DND-41 (cell line): Measurements from ENCODE around the gene CNDP2.

Source experiments
- ATAC-seq: fragments of 200-7000 bp; cut with Tn5 transposase; 3 replicates; pipeline ENCODE4 v1.9.1; 2021; ENCODE audit warnings: low read depth; ENCODE audit not compliant: insufficient read depth
- DNase-seq: peaks from one replicate; pipeline ENCODE4 v3.0.0-alpha.2; 2020
- H2AFZ ChIP-seq: 2 replicates; pipeline ENCODE4 v1.6.0; 2012; ENCODE audit warnings: low read depth, low read length
- H3K27ac ChIP-seq: 2 replicates; pipeline ENCODE4 v1.5.1; 2012; ENCODE audit warnings: low read length, inconsistent platforms
- H3K27me3 ChIP-seq: fragments of 200-600 bp; sonication (generic); 2 replicates; pipeline ENCODE4 v1.6.0; 2012; ENCODE audit warnings: low read length, mild to moderate bottlenecking, inconsistent platforms; ENCODE audit not compliant: insufficient read depth, poor library complexity
- H3K36me3 ChIP-seq: 2 replicates; pipeline ENCODE4 v1.5.1; 2012; ENCODE audit warnings: low read length, inconsistent platforms; ENCODE audit not compliant: insufficient read depth
- H3K4me1 ChIP-seq: 2 replicates; pipeline ENCODE4 v1.5.1; 2012; ENCODE audit warnings: mild to moderate bottlenecking, low read length; ENCODE audit not compliant: insufficient read depth
- H3K4me2 ChIP-seq: 2 replicates; pipeline ENCODE4 v1.6.0; 2012; ENCODE audit warnings: mild to moderate bottlenecking, moderate library complexity, low read length, inconsistent platforms; ENCODE audit not compliant: insufficient read depth
- H3K4me3 ChIP-seq, 2 experiments: fragments of 200-600 bp in 1 of 2; shearing (Covaris generic) in 1 of 2; 2 replicates each; pipeline ENCODE4 v1.5.1; 2012 to 2016; ENCODE audit warnings: inconsistent platforms in 2 of 2, low read length in 2 of 2, mild to moderate bottlenecking in 2 of 2, low read depth in 1 of 2, moderate library complexity in 1 of 2
- H3K79me2 ChIP-seq: 2 replicates; pipeline ENCODE4 v1.6.0; 2012; ENCODE audit warnings: low read length, inconsistent platforms; ENCODE audit not compliant: insufficient read depth
- H3K9ac ChIP-seq: 2 replicates; pipeline ENCODE4 v1.6.0; 2012; ENCODE audit warnings: low read depth, mild to moderate bottlenecking, inconsistent platforms, low read length, moderate library complexity
- H3K9me3 ChIP-seq: 2 replicates; pipeline ENCODE4 v1.5.1; 2012; ENCODE audit warnings: low read length, moderate library complexity, mild to moderate bottlenecking, inconsistent platforms; ENCODE audit not compliant: insufficient read depth, severe bottlenecking
- H4K20me1 ChIP-seq: 2 replicates; pipeline ENCODE4 v1.6.0; 2012; ENCODE audit warnings: low read length; ENCODE audit not compliant: insufficient read depth
- CTCF ChIP-seq: IDR thresholded peaks from 2 replicates; pipeline ENCODE4 v1.5.1; 2012; ENCODE audit warnings: borderline replicate concordance, low read length, moderate library complexity, mild to moderate bottlenecking; ENCODE audit not compliant: poor library complexity, severe bottlenecking; ENCODE audit errors: extremely low read depth
- EZH2 ChIP-seq: IDR thresholded peaks from 3 replicates; pipeline ENCODE4 v1.6.1; 2012; ENCODE audit warnings: borderline replicate concordance, low read depth, mild to moderate bottlenecking, moderate library complexity, low read length, inconsistent platforms; ENCODE audit not compliant: severe bottlenecking

The CNDP2 gene

GRCh38 chr18:74456349-74457042 lies 39.7 kb upstream of the CNDP2 start:
- Histone ChIP-seq H3K27ac (no peak overlapping the region), H3K27me3 (peaks cover 5% of the 10 kb centered on the region), H2AFZ (no peak overlapping the region), H4K20me1 (no peaks in the 10 kb centered on the region), H3K9ac (no peak overlapping the region), H3K9me3 (no peaks in the 10 kb centered on the region), H3K36me3 (no peaks in the 10 kb centered on the region), H3K4me1 (no peaks in the 10 kb centered on the region), H3K79me2 (no peaks in the 10 kb centered on the region), H3K4me2 (no peak overlapping the region), H3K4me3 (no peak overlapping the region)
- ATAC-seq (no peak), DNase-seq (no peak)
- TF ChIP-seq EZH2 = no peak
- no peak for TF ChIP-seq CTCF

- no peak for DNase-seq
- Histone ChIP-seq H3K4me3 (no peak within 1 kb of the TSS), H3K27me3 (peaks cover 5% of the 10 kb centered on the region)
Observed at GRCh38 chr18:74457043-74457724, 39.0 kb upstream of the CNDP2 start, which contains the start of gene DIPK1C. DIPK1C (minus strand) TSS chr18:74457308; CDS start chr18:74457259, 49 bp downstream.

GRCh38 chr18:74457725-74458421 lies 38.3 kb upstream of the CNDP2 start:
- H3K79me2 ChIP-seq = no peaks in the 10 kb centered on the region
- H3K4me1 ChIP-seq = no peaks in the 10 kb centered on the region
- no peak overlapping the region for H3K9ac ChIP-seq
- ATAC-seq (no peak), DNase-seq (no peak)
- H3K9me3 ChIP-seq = no peaks in the 10 kb centered on the region
- no peak for TF ChIP-seq CTCF
- H3K4me2 ChIP-seq = no peak overlapping the region
- no peak overlapping the region for H3K4me3 ChIP-seq
- no peak overlapping the region for H3K27ac ChIP-seq
- H3K36me3 ChIP-seq = no peaks in the 10 kb centered on the region
- H4K20me1 ChIP-seq = no peaks in the 10 kb centered on the region
- H3K27me3 ChIP-seq = peaks cover 5% of the 10 kb centered on the region
- no peak overlapping the region for H2AFZ ChIP-seq

More at GRCh38 chr18:74457043-74457724, 39.0 kb upstream of the CNDP2 start, which contains the start of gene DIPK1C:
- Histone ChIP-seq H3K79me2 (no peaks in the 10 kb centered on the region), H3K36me3 (no peaks in the 10 kb centered on the region), H3K9ac (no peak within 1 kb of the TSS), H3K9me3 (no peaks in the 10 kb centered on the region), H2AFZ (no peak within 1 kb of the TSS), H3K4me2 (no peak within 1 kb of the TSS), H4K20me1 (no peaks in the 10 kb centered on the region), H3K27ac (no peak within 1 kb of the TSS), H3K4me1 (no peaks in the 10 kb centered on the region)
- TF ChIP-seq EZH2 (no peak), CTCF (no peak)
- no peak for ATAC-seq
